Activated CD8-positive, alpha-beta memory T cell treated with anti-CD3 and anti-CD28 coated beads, Interleukin-2, amount 50 U/mL, for 1 hour (primary cell): Measurements from ENCODE around the gene S100A12.

ENCODE experiments used
- DNase-seq: peaks from one replicate; pipeline ENCODE4 v3.0.0-alpha.2; 2020; ENCODE audit errors: extremely low read depth

The S100A12 gene

DNA sequence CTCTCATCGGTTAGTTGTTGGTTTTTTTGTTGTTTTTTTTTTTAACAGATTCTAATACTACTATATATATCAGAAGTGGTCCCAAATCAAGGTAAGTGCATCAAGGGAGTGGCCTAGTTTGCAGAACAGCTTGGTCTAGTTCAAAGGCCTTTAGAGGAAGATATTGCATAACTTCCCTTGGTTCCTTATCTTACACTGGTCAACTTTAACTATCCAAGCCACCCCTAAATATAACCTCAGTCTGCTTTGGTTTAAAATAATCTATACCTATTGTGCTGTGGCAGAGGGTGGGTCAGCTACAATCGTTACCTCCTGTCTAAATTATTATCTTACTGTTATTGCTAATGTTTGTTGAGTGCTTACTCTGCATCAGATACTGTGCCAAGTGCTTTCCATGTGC lies 6.9 kb downstream of the S100A12 start:
- DNase-seq: no peak

DNA sequence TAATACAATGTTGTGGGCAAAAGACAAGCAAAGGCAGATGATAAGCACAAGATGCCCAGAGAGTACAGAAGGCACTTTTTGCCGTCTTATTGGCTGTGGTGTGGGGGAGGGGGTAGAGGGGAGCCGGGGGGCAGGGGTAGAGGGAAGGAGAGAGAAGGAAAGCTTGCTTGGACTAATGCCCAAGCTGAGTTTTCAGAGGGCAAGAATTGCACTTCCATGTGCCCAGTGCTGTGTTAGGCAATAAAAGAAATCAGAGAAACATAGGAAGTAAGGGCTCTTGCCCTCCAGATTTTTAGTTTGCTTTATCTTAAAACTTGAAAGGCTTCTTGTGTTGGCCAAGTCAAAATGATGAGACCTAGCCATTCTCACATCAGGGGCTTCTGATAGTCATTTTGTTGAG lies 8.3 kb downstream of the S100A12 start:
- DNase-seq: no peak

DNA sequence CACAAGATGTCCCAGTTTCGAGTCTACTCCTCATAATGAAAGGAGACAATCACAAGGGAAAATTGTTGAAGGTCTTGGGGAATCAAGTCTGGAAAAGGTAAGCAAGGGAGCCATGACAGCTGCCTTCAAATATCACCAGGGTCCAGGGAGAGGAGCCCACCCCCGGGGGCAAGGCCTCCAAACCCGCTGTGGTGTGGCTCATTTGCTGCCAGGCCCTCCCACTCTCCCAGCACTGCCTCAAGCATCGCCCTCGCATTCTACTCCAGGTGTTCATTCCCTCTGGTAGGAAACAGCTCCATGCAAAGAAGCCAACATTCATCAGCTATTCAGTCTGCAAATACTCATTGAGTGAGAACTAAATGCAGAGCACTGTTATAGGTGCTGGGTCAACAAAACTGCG lies 9.2 kb downstream of the S100A12 start:
- no peak for DNase-seq

DNA sequence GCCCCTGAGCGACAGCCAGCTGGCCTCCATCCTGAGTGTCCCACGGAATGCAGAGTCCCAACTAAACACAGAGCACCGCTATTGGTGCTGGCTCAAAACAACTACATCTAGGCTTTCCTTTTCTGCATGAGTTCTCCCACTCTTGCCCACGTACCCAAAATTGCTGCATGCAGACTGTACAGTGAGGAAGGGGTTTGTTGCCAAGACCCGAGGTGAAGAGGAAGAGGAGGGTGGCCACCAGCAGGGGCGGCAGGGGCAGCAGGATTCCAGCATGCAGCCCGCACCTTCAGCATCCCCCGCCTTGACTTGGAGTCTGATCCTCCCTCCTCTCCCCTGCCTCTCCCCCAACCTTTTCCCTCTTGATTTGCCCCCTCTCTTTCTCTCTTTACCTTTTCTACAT lies 9.7 kb downstream of the S100A12 start:
- DNase-seq: no peak

DNA sequence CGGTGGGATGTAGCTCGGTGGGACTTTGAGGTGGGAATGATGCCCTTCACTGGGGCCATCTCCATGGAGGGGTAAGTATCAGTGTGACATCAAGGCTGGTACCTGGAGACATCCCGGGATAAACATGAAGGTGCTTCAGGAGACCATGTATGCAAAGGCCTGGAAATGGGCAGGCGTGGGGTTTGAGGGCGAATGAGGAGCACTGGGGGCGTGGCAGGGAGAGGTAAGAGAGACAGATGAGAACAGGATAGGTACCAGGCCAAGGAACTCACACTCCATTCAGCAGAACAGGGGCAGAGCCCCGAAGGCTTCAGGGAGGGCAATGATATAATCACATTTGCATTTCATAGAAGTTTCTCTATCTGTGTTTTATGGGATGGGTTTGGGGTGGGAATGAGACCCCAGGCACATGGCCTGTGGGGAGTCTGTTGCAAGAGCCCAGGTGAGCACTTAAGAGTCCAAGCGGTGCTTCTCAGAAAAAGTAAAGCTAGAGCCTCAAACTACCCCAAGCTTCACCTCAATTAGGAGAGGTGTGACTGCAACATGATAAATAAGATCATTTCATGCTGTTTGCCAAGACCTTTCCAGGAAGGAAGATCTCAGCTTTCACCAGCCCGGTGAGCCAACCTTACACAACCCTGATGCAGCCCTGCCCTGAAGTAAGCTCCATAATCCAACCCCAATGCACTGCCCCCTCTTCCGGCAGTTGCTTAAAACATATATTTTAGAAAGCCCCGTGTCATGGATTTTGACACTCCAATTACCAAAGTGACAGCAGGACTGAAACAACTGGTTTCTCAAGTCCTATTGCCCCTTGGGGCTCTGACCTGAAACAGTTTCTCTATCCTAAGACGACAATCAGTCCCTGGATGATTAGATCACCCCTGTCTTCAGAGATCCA lies 10.4 kb downstream of the S100A12 start:
- DNase-seq: no peak

DNA sequence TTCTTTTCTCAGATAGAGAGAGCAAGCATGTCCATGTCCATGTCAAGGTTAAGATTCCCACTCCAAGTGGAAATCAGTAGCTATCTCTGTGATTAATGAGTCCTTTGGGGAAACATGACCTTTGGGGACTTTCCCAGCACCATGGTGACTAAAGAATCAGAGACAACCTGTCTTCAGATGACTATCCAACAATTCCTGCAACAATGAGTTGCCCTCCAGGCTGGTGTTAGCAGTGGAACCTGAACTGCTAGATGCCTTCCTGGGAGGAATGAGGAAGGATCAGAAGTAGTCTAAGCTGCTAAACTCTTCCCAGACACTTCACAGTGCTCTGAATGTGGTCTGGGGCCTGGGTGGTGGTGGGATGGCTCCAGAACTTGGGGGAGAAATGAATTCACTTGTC lies 11.3 kb downstream of the S100A12 start:
- DNase-seq: no peak

DNA sequence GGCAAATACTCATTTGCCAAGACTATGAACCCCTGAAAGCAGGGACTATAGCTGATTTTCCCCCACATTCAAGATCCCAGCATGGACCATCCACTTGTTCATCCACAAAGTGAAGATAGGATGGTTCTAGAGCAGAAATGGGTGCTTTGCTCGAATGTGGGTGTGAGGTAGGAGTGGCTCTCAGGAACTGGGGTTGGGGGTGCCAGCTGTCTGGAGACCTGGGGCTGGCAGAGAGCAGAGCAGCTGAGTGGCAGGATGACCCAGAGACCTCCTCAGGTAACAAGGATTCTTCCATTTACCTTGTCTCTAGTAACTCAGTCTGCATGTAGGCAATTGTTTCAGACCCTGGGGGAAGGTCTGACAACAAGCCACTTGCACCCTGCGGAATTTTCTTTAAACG lies 11.8 kb downstream of the S100A12 start:
- no peak for DNase-seq

DNA sequence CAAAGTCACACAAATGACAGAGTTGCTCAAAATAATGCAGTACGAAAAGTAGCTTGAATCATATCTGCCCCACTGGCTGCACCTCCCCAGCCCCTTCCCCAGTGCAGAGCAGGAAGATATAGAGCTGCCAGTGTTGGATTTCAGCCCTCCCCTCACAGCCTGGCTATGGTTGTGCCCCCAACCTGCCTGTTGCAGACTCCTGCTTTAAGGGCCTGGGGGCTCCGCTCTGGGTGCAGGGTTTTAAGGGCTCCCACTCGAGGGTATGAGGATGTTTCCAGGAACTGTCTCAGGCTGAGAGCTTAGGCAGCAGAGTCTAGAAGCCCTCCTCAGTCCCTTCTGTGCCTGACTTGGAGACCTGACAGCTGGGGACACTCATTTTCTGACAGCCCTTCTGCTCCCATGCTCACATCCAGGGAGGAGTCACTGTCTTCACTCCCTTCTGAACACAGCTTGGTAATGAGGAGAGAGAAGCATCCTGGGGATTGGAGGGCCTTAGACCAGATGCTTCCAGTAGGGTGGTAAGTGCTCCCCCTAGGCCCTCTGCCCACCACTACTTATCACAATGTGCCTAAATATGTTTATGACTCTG lies 13.1 kb downstream of the S100A12 start:
- no peak for DNase-seq

DNA sequence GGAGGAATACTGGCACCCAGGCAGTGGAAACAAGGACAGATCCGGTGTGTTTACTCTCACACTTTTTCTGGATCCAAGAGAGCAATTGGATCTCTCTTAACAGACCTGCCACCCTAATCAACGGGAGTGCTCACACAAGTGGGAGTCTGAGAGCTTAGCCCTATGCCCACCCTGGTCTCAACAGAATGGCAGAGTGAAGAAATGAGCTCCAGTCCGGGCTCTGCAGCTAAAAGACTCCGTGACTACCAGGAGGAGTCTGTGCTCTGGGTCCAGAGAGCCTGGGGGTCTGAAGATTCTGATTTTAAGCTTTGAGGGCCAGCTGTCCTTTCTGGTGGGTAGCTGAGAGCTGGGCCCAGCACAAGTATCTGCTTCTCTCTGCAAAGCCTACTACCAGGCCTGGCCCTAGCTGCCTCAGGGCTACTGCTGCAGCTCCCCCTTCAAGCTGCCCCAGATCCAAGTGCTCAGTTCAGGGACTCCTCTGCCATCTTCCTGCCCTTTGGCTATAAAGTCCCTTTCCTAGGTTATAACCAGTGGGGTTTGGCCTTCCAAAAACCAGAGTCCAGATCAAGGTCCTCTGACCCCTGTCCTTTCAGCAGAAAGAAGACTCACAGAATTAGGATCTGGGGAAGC lies 13.8 kb downstream of the S100A12 start:
- no peak for DNase-seq

DNA sequence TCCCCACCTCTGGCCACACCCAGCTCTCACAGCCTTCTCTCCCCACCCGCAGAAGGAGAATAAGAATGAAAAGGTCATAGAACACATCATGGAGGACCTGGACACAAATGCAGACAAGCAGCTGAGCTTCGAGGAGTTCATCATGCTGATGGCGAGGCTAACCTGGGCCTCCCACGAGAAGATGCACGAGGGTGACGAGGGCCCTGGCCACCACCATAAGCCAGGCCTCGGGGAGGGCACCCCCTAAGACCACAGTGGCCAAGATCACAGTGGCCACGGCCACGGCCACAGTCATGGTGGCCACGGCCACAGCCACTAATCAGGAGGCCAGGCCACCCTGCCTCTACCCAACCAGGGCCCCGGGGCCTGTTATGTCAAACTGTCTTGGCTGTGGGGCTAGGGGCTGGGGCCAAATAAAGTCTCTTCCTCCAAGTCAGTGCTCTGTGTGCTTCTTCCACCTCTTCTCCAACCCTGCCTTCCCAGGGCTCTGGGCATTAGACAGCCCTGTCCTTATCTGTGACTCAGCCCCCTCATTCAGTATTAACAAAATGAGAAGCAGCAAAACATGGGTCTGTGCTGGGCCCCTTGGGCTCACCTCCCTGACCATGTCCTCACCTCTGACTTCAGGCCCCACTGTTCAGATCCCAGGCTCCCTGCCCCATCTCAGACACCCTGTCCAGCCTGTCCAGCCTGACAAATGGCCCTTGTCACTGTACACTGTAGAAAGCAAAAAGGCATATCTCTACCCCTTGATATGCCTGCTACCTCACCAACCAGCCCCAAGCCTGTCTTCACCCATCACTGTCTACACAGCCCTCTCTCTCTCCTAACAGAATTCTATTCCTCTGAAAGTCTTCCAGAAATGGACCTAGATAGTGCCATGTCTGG lies 14.6 kb downstream of the S100A12 start:
- DNase-seq: no peak

DNA sequence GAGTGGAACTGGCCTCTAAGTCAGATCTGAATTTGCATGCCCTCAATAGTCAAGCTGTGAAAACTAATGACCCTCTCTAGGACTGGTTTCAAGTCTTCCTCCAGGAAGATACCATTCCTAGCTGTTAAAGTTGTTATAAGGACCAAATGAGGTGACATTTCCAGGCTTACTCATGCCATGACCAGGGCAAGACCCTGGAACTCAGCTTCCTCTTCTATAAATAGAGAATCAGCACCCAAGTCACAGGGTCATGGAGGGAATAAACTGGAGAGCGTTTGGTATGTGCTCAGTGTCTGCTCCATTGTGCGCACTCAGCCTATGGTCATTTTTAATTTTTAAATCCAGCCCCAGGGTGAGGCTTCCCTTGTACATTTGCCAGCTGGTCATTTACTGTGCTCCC lies 15.2 kb downstream of the S100A12 start:
- DNase-seq: no peak

DNA sequence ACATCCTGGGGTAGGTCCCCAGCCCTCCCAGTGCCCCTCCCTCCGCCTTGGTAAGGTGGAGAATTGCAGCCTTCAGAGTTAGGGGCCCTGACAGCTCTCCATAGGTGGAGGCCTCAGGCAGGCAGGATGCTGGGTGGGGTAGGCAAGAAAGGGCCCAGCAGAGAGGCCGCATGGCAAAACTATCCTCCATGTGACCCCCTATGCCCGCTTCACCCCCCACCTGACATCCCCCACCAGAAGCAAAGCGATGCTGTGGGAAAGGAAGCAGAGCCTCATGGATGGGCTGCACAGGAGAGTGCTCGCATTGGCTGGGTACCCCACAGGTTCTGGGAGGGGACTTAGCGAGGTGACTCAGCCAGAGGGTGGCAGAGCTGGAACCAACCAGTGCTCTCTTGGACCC lies 16.2 kb downstream of the S100A12 start:
- no peak for DNase-seq

DNA sequence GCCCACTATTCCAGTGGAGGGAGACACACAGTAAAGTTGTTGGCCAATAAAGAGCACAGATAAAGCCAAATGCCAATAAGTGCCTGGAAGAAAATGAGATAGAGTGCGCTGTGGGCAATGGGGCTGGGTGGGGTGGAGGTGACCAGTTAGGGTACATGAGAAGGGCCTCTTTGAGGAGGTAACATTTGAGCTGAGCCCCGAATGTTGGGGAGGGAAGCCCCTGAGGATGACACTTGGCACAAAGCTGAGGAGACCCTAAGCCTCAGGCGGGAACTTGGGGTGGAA lies 16.8 kb downstream of the S100A12 start:
- DNase-seq: no peak

DNA sequence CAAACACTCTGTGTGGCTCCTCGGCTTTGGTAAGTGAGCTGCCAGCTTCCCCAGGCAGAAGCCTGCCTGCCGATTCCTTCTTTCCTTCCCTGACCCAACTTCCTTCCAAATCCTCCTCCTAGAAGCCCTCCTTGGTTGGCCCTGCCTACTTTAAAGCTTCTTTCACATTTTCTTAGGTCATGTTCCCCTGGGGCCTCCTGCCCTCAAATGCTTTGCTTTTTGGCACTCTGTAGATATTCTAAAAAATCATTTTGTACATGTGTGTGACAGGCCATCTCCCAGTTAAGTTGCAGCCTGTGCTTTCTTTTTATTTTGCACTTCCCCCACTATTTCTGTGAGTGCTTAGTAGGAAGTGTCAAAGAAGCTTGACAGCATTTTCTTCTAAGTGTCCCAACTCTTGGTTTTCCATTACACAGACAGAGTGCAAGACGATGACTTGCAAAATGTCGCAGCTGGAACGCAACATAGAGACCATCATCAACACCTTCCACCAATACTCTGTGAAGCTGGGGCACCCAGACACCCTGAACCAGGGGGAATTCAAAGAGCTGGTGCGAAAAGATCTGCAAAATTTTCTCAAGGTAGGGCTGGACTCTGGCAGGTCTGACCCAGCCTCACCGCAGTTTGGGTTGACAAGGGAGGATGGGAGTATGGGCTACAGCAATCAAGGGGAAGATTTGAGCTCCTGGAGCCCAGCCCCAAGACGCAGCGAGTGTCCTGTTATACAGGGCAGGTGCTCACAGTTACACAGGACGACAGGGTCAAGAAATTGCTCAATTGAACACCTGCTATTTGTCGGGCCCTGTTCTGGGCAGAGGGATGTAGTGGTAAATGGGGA lies 17.3 kb downstream of the S100A12 start, which contains the start of gene S100A9:
Gene S100A9, plus strand, starts transcription at position 2 of the 838 bp plus-strand sequence. Its CDS starts 430 bp downstream, at position 432.
- no peak for DNase-seq

DNA sequence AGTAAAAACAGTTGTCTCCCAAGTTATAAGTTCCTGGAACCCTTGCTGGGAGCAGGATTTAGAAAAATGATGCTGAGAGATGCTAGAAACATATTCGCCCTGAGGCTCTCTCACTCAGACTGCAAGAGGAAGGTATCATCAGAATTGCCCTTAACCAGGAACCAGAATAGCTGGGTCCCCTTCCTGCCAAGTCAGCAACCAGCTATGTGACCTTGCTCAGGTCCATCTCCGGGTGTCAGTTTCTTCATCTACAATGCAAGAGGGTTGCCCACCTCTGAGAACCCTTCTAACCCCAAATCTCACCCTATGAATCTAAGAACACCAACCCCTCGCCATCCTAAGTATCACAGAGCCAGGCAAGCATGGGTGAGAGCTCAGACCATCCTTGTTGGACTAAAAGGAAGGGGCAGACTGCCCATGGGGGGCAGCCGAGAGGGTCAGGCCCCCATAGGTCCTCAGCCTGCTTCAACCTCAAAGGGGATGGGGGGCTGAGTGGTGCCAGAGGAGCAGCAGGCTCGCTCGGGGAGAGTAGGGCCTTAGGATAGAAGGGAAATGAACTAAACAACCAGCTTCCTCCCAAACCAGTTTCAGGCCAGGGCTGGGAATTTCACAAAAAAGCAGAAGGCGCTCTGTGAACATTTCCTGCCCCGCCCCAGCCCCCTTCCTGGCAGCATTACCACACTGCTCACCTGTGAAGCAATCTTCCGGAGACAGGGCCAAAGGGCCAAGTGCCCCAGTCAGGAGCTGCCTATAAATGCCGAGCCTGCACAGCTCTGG lies 18.2 kb downstream of the S100A12 start:
- no peak for DNase-seq

DNA sequence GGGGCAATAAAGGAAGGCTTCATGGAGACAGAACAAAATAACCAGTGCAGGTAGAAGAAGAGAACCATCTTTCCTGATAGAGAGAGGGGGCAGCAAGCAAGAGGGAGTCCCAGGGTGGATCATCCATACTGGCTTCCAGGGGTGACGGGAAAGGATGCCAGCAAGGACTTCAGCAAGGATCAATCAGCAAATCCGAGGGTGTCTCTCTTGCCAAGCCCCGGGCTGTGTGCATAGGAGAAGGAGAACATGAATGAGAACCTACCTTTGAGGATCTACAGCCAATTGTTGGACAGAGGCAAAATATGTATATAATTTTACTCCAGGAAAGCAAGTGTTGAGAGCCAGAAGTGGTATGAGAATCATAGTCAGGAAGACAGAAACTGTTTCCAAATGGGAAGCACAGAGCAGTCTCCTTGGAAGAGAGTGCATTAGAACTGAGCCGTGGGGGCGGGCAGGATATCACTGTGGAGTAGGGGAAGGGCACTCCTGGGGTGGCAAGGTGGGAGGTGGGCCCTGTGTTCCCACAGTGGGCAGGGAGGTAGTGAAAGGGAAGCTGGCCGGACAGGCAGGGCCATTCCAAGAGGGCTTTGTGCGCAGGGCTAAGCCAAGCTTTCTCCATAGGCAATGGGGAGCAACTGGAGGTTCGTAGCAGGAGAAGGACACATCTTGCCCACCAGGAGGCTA lies 18.9 kb downstream of the S100A12 start:
- no peak for DNase-seq

DNA sequence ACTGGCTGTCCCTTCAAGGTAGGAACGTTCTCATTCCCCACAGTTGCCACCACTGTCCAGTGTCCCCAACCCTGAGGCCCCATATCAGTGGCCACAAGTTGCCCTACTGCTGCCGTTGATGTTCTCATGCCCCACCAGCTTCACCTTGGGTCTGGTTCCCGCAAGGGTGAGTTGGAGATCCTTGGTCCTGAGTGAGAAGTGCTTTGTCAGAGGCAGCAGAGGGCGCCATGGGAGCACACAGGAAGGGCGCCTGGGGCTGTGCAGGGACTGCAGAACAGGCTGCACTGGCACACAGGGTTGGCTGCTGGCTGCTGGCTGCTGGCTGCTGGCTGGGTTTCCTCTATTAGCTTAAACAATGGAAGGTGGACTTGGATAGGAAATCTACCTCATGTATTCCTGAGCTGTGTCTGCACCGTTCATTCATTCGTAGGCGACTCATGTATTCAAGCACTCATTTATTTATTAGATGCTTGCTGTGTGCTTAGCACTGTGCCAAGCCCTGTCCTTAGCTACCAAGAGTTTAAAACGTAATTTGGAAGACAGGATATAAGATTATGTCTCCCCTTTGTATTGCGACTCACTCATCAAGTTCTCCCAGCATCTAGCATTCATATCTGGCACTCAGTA lies 19.9 kb downstream of the S100A12 start:
- no peak for DNase-seq

DNA sequence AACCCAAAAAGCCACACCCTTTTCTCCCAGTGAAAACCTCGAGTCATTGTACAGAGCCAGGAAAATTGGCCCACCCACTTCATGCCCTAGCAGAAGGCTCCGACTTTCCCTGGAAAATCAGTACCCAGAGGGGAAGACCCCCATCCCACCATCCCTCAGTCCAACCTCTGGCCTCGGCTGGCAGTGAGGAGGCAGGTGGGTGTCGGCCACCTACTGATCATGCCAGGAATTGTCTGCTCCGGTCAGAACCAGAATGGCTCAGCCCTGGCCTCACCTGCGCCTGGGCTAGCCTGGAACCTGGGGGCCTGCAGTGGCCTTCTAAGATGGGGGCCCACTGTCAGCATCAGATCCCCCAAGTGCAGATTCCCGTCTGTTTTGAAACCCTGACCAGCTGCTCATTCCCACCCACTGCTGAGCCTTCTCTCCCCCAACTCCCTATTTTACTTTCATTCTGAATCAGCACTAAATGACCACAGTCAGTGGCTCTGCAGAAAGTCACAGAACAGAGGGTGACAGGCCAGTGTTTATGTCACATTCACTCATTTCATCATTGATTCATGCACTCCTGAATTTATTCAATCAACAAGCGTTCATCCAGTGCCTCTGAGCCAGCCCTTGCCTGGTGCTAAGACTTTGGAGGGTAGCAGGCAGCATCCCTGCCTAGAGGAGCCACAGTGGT lies 20.8 kb downstream of the S100A12 start:
- no peak for DNase-seq
